ENCODE measurements around the gene ATXN10.

The ATXN10 gene

DNA sequence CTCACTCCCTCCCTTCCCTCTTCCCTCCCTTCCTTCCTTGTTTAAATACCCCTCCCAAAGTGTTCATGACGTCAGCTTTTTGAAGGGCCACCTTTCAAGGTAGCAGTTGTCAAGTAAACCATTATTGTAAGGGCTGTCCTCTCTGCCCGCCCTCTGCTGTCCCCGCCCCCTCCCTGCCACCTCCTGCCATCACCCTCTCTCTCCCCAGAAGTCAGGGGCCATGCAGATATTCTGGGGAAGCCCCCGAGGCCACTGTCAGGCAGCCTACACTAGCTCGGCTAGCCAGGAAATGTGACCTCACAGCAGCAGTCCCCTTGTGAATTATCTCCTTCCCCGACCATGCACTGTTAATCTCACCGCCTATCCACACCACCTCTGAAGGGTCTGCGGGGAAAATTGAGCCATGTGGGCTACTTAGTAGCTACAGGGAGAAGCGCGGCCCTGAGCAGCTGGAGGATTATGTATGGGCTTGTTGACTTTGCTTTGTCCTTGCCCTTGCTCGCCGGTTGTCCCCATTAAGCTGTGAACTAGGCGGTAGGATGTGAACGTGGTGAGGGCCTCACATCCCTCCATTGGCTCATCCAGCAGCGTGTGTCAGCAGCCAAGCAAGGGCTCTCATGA lies 42.1 kb upstream of the ATXN10 start:
- Histone ChIP-seq H4K20me1 (ENCODE audit: control insufficient read depth, insufficient read depth, low read depth, low read length) (no peaks in the 10 kb centered on the region), H3K4me2 (ENCODE audit: low read length) (no peak overlapping the region), H3K36me3 (ENCODE audit: control insufficient read depth, low read length) (no peaks in the 10 kb centered on the region), H3K4me3 (ENCODE audit: low read length) (no peak overlapping the region), H3K4me1 (ENCODE audit: control insufficient read depth, low read length) (no peaks in the 10 kb centered on the region), H3K9me2 (replicated peaks; ENCODE audit: control insufficient read depth, low read length) (no peaks in the 10 kb centered on the region), H3K27me3 (ENCODE audit: control insufficient read depth, low read length) (peaks cover 9% of the 10 kb centered on the region; the same call in 1 of the 2 replicates), H3K9me3 (ENCODE audit: control insufficient read depth, insufficient read depth, low read length) (no peaks in the 10 kb centered on the region), H3K27ac (ENCODE audit: low read depth, low read length) (no peak overlapping the region), H3F3A (ENCODE audit: control insufficient read depth, insufficient read depth) (no peaks in the 10 kb centered on the region), H3K79me2 (ENCODE audit: control insufficient read depth, low read length) (no peaks in the 10 kb centered on the region)
- TF ChIP-seq, protein P1, sequence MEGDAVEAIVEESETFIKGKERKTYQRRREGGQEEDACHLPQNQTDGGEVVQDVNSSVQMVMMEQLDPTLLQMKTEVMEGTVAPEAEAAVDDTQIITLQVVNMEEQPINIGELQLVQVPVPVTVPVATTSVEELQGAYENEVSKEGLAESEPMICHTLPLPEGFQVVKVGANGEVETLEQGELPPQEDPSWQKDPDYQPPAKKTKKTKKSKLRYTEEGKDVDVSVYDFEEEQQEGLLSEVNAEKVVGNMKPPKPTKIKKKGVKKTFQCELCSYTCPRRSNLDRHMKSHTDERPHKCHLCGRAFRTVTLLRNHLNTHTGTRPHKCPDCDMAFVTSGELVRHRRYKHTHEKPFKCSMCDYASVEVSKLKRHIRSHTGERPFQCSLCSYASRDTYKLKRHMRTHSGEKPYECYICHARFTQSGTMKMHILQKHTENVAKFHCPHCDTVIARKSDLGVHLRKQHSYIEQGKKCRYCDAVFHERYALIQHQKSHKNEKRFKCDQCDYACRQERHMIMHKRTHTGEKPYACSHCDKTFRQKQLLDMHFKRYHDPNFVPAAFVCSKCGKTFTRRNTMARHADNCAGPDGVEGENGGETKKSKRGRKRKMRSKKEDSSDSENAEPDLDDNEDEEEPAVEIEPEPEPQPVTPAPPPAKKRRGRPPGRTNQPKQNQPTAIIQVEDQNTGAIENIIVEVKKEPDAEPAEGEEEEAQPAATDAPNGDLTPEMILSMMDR (IDR thresholded peaks at IDR 0.05; ENCODE audit: low read depth, low read length, poor library complexity, severe bottlenecking) = no peak
- no peak for TF ChIP-seq EZH2phosphoT487 (IDR thresholded peaks at IDR 0.05; ENCODE audit: borderline replicate concordance, low read length)

DNA sequence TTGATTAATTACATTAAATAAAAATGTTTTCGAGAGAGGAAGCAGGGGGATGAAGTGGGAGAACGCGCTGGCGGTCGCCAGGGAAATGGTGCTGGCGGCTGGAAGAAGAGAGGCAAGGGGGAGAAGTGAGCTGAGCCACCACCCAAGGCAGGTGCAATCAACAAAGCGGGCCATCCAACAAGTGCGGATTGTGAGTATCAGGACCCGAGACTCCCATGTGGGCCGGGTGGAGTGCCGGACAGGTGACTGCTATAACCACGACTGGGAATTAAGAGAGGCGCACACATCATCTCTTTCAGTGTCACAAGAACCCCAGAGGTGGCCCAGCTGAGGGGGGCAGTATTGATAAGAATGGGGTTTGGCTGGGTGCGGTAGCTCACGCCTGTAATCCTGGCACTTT lies 41.2 kb upstream of the ATXN10 start:
- no peaks in the 10 kb centered on the region for H3K36me3 ChIP-seq (ENCODE audit: control insufficient read depth, low read length)
- no peaks in the 10 kb centered on the region for H3F3A ChIP-seq (ENCODE audit: control insufficient read depth, insufficient read depth)
- peaks cover 11% of the 10 kb centered on the region; the same call in 1 of the 2 replicates for H3K27me3 ChIP-seq (ENCODE audit: control insufficient read depth, low read length)
- no peak overlapping the region for H3K4me2 ChIP-seq (ENCODE audit: low read length)
- no peaks in the 10 kb centered on the region for H3K79me2 ChIP-seq (ENCODE audit: control insufficient read depth, low read length)
- H3K4me1 ChIP-seq (ENCODE audit: control insufficient read depth, low read length) = no peaks in the 10 kb centered on the region
- no peak overlapping the region for H3K4me3 ChIP-seq (ENCODE audit: low read length)
- no peak overlapping the region for H3K27ac ChIP-seq (ENCODE audit: low read depth, low read length)
- no peaks in the 10 kb centered on the region for H4K20me1 ChIP-seq (ENCODE audit: control insufficient read depth, insufficient read depth, low read depth, low read length)
- no peaks in the 10 kb centered on the region for H3K9me3 ChIP-seq (ENCODE audit: control insufficient read depth, insufficient read depth, low read length)
- H3K9me2 ChIP-seq (replicated peaks; ENCODE audit: control insufficient read depth, low read length) = no peaks in the 10 kb centered on the region
- no peak for TF ChIP-seq EZH2phosphoT487 (IDR thresholded peaks at IDR 0.05; ENCODE audit: borderline replicate concordance, low read length)
- TF ChIP-seq, protein P1 (IDR thresholded peaks at IDR 0.05; ENCODE audit: low read depth, low read length, poor library complexity, severe bottlenecking) = no peak

DNA sequence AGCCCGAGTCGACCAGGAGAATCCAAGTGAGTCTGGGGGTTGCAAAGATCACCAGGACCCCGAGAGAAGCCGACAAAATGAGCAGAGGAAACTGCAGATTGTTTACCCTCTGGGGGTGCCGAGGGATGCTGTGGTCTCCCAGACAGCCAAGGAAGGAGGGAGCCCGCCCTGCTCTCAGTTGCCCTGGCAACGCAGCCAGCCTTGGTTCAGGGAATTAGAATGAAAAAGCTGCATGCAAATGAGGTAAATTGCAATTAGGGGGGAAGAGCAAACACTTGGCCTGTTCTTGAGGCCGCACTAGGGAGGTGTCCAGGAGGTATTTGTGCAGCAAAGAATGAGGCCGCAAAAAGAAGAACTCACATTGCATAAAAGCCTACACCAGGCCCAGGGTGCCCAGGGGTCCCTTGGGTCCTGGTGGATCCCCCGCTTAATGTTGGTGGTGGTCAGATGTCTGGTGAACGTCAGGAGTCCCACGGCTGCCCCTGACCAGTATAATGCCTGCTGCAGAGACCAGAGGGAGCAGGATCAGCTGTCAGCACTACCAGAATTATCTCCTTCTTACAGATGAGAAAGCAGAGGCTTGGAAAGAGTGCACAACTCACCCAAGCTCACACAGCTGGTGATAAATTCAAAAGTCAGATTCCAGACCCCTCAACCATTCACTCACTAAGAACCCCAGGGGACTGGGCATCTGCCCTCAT lies 40.3 kb upstream of the ATXN10 start:
- H3K79me2 ChIP-seq (ENCODE audit: control insufficient read depth, low read length) = no peaks in the 10 kb centered on the region
- no peaks in the 10 kb centered on the region for H3K4me1 ChIP-seq (ENCODE audit: control insufficient read depth, low read length)
- no peaks in the 10 kb centered on the region for H3K36me3 ChIP-seq (ENCODE audit: control insufficient read depth, low read length)
- no peak overlapping the region for H3K27ac ChIP-seq (ENCODE audit: low read depth, low read length)
- no peaks in the 10 kb centered on the region for H3K9me3 ChIP-seq (ENCODE audit: control insufficient read depth, insufficient read depth, low read length)
- H3K4me3 ChIP-seq (ENCODE audit: low read length) = no peak overlapping the region
- H3K27me3 ChIP-seq (ENCODE audit: control insufficient read depth, low read length) = peaks cover 15% of the 10 kb centered on the region; the same call in 1 of the 2 replicates
- no peaks in the 10 kb centered on the region for H3F3A ChIP-seq (ENCODE audit: control insufficient read depth, insufficient read depth)
- H4K20me1 ChIP-seq (ENCODE audit: control insufficient read depth, insufficient read depth, low read depth, low read length) = no peaks in the 10 kb centered on the region
- TF ChIP-seq, protein P1 (IDR thresholded peaks at IDR 0.05; ENCODE audit: low read depth, low read length, poor library complexity, severe bottlenecking) = no peak
- no peak for TF ChIP-seq EZH2phosphoT487 (IDR thresholded peaks at IDR 0.05; ENCODE audit: borderline replicate concordance, low read length)
- H3K4me2 ChIP-seq (ENCODE audit: low read length) = no peak overlapping the region
- H3K9me2 ChIP-seq (replicated peaks; ENCODE audit: control insufficient read depth, low read length) = no peaks in the 10 kb centered on the region

All from DOHH2 (cell line).